ENCODE data around the gene CARD11. TPM values are rescaled to one million over a fixed set of nuclear protein-coding genes. Genes with fewer than 3 reads are reported as not detected.
"Not testable (repeated sequence)": the region's sequence is repeated elsewhere in the genome, so short reads cannot be mapped to it uniquely, and the experiment has no call there.

The CARD11 gene
- total RNA-seq, 1 experiment from 2014 or later: 0.82 TPM

- ATAC-seq (no peak), DNase-seq (ENCODE audit: low read depth, low spot score) (no peak)
- Histone ChIP-seq H3K4me3 (ENCODE audit: low read depth in 2 of 2, low read length in 2 of 2) (no peak overlapping the region), H3K4me1 (ENCODE audit: control insufficient read depth, insufficient read depth, low read length) (no peaks in the 10 kb centered on the region), H3K27me3 (ENCODE audit: control insufficient read depth, insufficient read depth, low read length) (no peaks in the 10 kb centered on the region), H3K9me3 (ENCODE audit: control insufficient read depth, insufficient read depth, low read depth, low read length) (no peaks in the 10 kb centered on the region), H3K27ac (ENCODE audit: low read length) (no peak overlapping the region), H3K36me3 (ENCODE audit: control insufficient read depth, insufficient read depth, low read length) (no peaks in the 10 kb centered on the region)
- POLR2A ChIA-PET: no interaction called here
- in situ Hi-C loops (cut with HindIII; ENCODE audit: low pct_unique_long_range_greater_than_20kb, low sequenced_read_pairs) (no loop called here), intact Hi-C loops (cut with micrococcal nuclease; ENCODE audit: unreplicated experiment) (no loop called here)
- CTCF ChIA-PET: no interaction called here
- TF ChIP-seq POLR2AphosphoS5 (IDR thresholded peaks at IDR 0.05; ENCODE audit: low read depth, low read length) (no peak), REST (IDR thresholded peaks at IDR 0.05; ENCODE audit: insufficient read depth in 1 of 2, low read depth in 2 of 2, low read length in 1 of 2) (no peak), SIN3A (IDR thresholded peaks at IDR 0.05; ENCODE audit: borderline replicate concordance, insufficient read depth, low read depth, low read length) (no peak), TCF7L2 (IDR thresholded peaks at IDR 0.05; ENCODE audit: low read depth, low read length) (no peak), CTCF (IDR thresholded peaks at IDR 0.05) (no peak)
- no TSS peak for BruUV-seq (replicated peaks)
Observed at GRCh38 chr7:3039787-3040186, 3.9 kb downstream of the CARD11 start.

- BruUV-seq (replicated peaks): not testable (repeated sequence)
Observed at GRCh38 chr7:3038011-3038410, 5.7 kb downstream of the CARD11 start.

GRCh38 chr7:3037259-3037658 lies 6.4 kb downstream of the CARD11 start:
- Histone ChIP-seq H3K9me3 (ENCODE audit: control insufficient read depth, insufficient read depth, low read depth, low read length) (no peaks in the 10 kb centered on the region), H3K27me3 (ENCODE audit: control insufficient read depth, insufficient read depth, low read length) (no peaks in the 10 kb centered on the region), H3K36me3 (ENCODE audit: control insufficient read depth, insufficient read depth, low read length) (no peaks in the 10 kb centered on the region), H3K27ac (ENCODE audit: low read length) (no peak overlapping the region), H3K4me3 (ENCODE audit: low read depth in 2 of 2, low read length in 2 of 2) (no peak overlapping the region), H3K4me1 (ENCODE audit: control insufficient read depth, insufficient read depth, low read length) (no peaks in the 10 kb centered on the region)
- ChIA-PET POLR2A (interaction anchor here (0.6 kb wide), 1 partner anchor 9 kb away, joined by 11 read pairs; no protein-coding TSS in a partner anchor), CTCF (no interaction called here)
- ATAC-seq (no peak), DNase-seq (ENCODE audit: low read depth, low spot score) (no peak)
- BruUV-seq (replicated peaks): no TSS peak
- TF ChIP-seq CTCF (IDR thresholded peaks at IDR 0.05): no peak
- no peak for TF ChIP-seq TCF7L2 (IDR thresholded peaks at IDR 0.05; ENCODE audit: low read depth, low read length)
- TF ChIP-seq SIN3A (IDR thresholded peaks at IDR 0.05; ENCODE audit: borderline replicate concordance, insufficient read depth, low read depth, low read length): no peak
- no peak for TF ChIP-seq POLR2AphosphoS5 (IDR thresholded peaks at IDR 0.05; ENCODE audit: low read depth, low read length)
- no peak for TF ChIP-seq REST (IDR thresholded peaks at IDR 0.05; ENCODE audit: insufficient read depth in 1 of 2, low read depth in 2 of 2, low read length in 1 of 2)
- intact Hi-C loops (cut with micrococcal nuclease; ENCODE audit: unreplicated experiment) (no loop called here), in situ Hi-C loops (cut with HindIII; ENCODE audit: low pct_unique_long_range_greater_than_20kb, low sequenced_read_pairs) (no loop called here)

More at GRCh38 chr7:3038011-3038410, 5.7 kb downstream of the CARD11 start:
- in situ Hi-C loops (cut with HindIII; ENCODE audit: low pct_unique_long_range_greater_than_20kb, low sequenced_read_pairs); intact Hi-C loops (cut with micrococcal nuclease; ENCODE audit: unreplicated experiment); POLR2A ChIA-PET; H3K9me3 ChIP-seq (ENCODE audit: control insufficient read depth, insufficient read depth, low read depth, low read length); CTCF ChIA-PET; ATAC-seq; H3K27me3 ChIP-seq (ENCODE audit: control insufficient read depth, insufficient read depth, low read length); H3K4me3 ChIP-seq (ENCODE audit: low read depth in 2 of 2, low read length in 2 of 2); DNase-seq (ENCODE audit: low read depth, low spot score); H3K36me3 ChIP-seq (ENCODE audit: control insufficient read depth, insufficient read depth, low read length); H3K27ac ChIP-seq (ENCODE audit: low read length); H3K4me1 ChIP-seq (ENCODE audit: control insufficient read depth, insufficient read depth, low read length): not testable (repeated sequence)
